Activated CD8-positive, alpha-beta memory T cell treated with anti-CD3 and anti-CD28 coated beads for 24 hours (primary cell): ENCODE measurements around the gene CEMIP.
A peak's percentile ranks its signal among the peaks of the same experiment; 100 is the strongest.

ENCODE experiments used
- DNase-seq: peaks from one replicate; pipeline ENCODE4 v3.0.0-alpha.2; 2020

Gene CEMIP

GRCh38 chr15:80966431-80967197 lies 187.4 kb downstream of the CEMIP start:
- peak; percentile 26 for DNase-seq

- peak; percentile 24 for DNase-seq
Measured at GRCh38 chr15:80967451-80967850, 188.3 kb downstream of the CEMIP start.

- peak; percentile 11 for DNase-seq
Measured at GRCh38 chr15:80967991-80968510, 188.9 kb downstream of the CEMIP start.

DNA sequence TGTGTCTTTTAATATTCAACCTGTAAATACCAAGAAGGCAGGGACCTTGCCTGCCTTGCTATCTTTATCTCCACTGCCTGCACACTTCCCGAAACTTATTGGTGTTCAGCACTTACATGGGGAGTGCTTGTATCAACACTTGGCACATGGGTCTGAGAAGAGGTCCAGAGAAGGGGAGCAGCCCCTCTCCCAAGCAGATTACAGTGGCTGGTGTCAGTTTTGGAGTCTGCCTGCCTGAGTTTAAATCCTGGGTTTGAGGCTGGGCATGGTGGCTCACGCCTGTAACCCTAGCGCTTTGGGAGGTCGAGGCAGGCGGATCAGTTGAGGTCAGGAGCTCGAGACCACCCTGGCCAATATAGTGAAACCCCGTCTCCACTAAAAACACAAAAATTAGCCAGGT lies 190.1 kb downstream of the CEMIP start:
- no peak for DNase-seq

GRCh38 chr15:80970018-80970657 lies 191.0 kb downstream of the CEMIP start:
- peak; percentile 77 for DNase-seq

GRCh38 chr15:80970658-80971057 lies 191.5 kb downstream of the CEMIP start:
- no peak for DNase-seq

DNA sequence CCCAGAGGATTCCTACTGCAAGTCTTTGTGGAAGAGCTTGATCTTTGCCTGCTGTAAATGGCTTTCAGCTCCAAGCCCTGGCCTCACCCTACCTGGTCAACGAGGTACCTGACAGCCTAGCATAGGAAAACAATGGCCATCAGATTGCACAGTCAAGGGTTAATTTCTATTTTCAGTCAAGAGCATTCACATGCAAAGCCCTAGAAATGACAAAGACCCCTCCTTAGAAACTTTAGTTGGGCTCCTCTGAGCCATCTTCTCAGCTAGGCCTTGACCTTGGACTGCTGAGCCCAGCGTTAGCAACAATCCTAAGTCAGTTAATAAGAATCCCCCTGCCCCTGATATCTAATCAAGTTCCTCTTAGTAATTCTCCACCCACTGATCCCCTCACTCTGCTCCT lies 192.0 kb downstream of the CEMIP start:
- no peak for DNase-seq

GRCh38 chr15:80972276-80972675 lies 193.1 kb downstream of the CEMIP start:
- no peak for DNase-seq

DNA sequence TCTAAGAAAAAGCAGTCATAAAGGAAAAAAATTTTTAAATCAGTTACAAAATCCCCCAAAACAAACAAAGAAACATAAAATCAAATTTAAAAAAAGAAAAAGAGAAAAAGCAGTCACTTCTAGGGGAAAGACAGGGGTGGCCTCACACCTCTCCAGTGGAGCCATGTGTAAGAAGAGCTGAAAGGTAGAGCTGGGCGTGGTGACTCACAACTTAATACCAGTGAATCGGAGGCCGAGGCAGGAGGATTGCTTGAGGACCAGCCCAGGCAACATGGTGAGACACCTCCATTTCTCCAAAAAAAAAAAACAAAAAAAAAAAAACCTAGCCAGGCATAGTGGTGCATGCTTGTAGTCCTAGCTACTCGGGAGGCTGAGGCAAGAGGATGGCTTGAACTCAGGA lies 195.7 kb downstream of the CEMIP start:
- no peak for DNase-seq

DNA sequence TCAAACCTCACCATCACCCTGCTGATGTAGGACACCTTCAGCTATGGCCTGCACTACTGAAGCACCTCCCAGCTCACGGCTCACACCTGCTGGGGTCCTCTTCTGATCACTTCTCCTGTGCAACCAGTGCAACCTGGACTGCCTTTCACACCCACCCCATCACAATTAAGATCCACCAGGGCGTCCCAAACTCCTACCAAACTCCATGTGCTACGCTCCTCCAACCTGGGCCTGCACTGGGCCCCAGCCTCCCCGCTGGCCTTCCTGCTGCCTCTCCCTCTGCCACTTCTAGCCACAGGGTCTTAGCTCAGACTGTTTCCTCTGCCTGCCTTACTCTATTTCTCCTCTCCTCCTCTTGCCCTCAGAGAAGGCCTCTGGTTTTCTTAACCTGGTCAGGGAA lies 197.7 kb downstream of the CEMIP start:
- DNase-seq: no peak

DNA sequence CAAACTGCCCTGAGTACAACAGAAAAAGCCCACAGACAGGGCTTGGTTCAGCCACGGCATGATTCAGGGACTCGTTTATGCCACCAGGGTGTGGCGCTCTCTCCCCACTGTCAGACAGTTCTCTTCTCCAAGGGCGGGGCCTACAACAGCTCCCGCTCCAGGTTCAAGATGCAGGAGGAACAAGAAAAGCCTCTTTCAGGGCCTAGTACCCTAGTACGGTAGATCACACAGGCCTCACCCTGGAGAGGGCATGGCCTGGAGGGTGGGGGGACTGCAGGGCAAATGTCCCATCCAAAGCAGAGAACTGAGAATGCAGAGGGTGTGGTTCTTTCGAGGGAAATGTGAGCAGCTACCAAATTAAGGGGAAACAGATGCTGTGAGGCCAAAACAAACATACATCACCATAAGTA lies 198.5 kb downstream of the CEMIP start:
- DNase-seq: no peak

- no peak for DNase-seq
Measured at GRCh38 chr15:80978685-80979329, 199.6 kb downstream of the CEMIP start.

DNA sequence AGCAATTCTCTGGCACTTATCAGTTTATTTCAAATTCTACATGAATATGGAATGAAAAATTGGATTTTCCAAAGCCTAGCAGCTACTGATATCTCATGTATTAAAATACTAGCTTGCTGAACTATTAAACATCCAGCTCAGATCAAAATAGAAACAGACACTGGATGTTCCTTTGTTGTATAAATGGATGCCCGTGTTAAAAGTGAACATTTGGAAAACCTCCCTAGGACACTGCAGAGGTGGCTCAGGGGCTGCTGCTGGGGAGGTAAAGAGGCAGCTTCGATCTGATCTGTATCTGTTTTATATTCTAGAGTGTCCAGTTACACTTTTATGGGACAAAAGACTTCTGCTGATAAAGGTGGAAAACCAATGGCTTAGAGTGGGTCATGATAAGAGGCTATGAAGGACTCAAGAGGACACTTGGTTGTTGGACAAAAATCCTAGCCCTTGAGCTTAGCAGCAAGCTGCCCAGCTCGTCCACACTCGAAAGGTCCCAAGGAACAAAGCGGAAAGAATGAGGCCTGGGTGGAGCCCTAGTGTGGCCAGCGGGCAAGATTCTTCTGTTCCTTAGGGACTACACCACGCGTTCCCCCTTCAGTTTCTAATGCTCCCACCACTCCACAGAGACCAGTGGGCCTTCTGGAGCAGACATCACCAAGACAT lies 200.5 kb downstream of the CEMIP start:
- DNase-seq: no peak

- DNase-seq: no peak
Measured at GRCh38 chr15:80982205-80982604, 203.0 kb downstream of the CEMIP start.

- no peak for DNase-seq
Measured at GRCh38 chr15:80982839-80983238, 203.7 kb downstream of the CEMIP start.

DNA sequence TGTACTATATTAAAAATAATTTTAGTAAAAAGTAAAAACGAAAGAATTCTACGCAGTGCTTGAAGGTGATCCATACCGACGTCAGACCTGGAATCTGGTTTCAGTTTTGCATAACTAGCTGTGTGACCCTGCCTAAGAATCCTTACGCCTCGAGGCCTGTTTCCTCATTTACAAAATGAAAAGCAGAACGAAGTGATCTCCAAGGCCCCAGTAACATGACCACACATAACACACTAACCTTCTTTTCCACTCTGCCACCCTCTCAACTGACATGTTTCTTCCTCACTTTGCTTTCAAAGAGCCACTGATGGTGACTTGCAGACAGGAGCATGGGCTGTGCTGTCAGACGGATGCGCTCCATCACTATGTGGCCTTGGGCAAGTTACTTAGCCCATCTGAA lies 205.7 kb downstream of the CEMIP start:
- DNase-seq: no peak

DNA sequence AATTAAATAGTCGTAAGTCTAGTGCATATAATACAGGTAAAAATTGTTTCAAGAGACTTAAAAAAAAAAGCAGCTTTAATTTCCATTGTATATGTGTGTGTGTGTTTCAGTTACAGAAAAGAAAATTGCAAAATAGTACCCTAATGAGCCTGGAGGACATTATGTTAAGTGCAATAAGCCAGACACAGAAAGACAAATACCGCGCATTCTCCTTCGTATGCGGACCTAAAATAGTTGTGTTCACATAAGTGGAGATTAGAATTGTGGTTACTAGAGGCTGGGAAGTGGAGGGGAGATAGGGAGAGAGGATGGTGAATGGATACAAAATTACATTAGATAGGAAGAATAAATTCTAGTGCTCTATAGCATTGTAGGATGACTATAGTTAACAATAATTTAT lies 206.8 kb downstream of the CEMIP start:
- DNase-seq: no peak

DNA sequence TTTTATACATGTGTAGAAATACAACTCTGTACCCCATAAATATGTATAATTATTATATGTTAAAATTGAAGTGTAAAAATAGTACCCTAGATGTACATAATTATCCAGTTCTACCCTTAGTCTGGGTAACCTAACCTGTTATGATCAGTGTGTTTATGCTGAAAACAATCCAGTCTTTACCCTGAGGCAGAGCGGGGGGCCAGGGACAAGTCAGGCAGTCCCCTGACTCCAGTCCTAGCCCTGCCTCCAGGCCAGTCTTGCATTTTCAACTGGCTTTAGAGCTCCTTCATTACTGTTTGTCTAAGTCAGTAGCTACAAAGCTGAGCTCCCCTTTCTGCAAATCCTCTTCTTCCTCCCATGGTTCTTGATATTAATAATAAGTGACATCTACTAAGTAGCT lies 207.3 kb downstream of the CEMIP start:
- DNase-seq: no peak

- no peak for DNase-seq
Measured at GRCh38 chr15:80988148-80988796, 209.1 kb downstream of the CEMIP start.

- DNase-seq: peak; percentile 62
Measured at GRCh38 chr15:80989081-80989517, 209.9 kb downstream of the CEMIP start.

GRCh38 chr15:80989518-80990478 lies 210.6 kb downstream of the CEMIP start, which contains the start of gene MESD:
MESD (minus strand) TSS chr15:80989819; CDS start chr15:80989791, 28 bp downstream.
- DNase-seq: peak; percentile 100
